ENCODE data around the gene PPM1B. TPM values are rescaled to one million over a fixed set of nuclear protein-coding genes. Genes with fewer than 3 reads are reported as not detected.
A peak's percentile ranks its signal among the peaks of the same experiment; 100 is the strongest.

PPM1B gene
- total and polyA plus RNA-seq, 2 of the 8 experiments (the other 6 are each of a cell fraction or from before 2014, with no cell fraction given), result 43.6 to 126 TPM

GRCh38 chr2:44178950-44179349, 10.3 kb downstream of the PPM1B start:
- H3K9ac ChIP-seq (replicated peaks in 1 of 4; ENCODE audit: extremely low read depth in 1 of 4, low read depth in 3 of 4, low read length in 3 of 4), result no peak overlapping the region
- H3K27ac ChIP-seq (ENCODE audit: low read depth, low read length), result no peak overlapping the region
- no peak overlapping the region for H2AFZ ChIP-seq (ENCODE audit: low read length)
- H2BK12ac ChIP-seq (ENCODE audit: low read depth, low read length), result no peak overlapping the region
- DNase-seq (ENCODE audit: low read depth in 1 of 2, low spot score in 2 of 2) (no peak), FAIRE-seq (no peak)
- H3K18ac ChIP-seq (ENCODE audit: extremely low read depth, low read length), result no peak overlapping the region
- no peak overlapping the region for H2BK120ac ChIP-seq (replicated peaks; ENCODE audit: low read depth, low read length)
- peaks cover 0 to 11% (median 6%) of the 10 kb centered on the region in 4 experiments; a peak in 3 of 7 replicates for H3K4me1 ChIP-seq (replicated peaks in 1 of 4; ENCODE audit: control insufficient read depth in 3 of 4, insufficient read depth in 4 of 4, low read length in 3 of 4)
- H3K36me3 ChIP-seq (ENCODE audit: control insufficient read depth in 2 of 4, insufficient read depth in 4 of 4, low read length in 3 of 4), result peaks cover 0 to 35% (median 12%) of the 10 kb centered on the region in 4 experiments; a peak in 2 of 8 replicates
- H4K8ac ChIP-seq (ENCODE audit: extremely low read depth, insufficient read depth, low read length), result no peak overlapping the region
- no peak overlapping the region for H2BK20ac ChIP-seq (ENCODE audit: low read length)
- no peak overlapping the region for H2AK5ac ChIP-seq (ENCODE audit: low read depth, low read length)
- no peak overlapping the region for H2BK15ac ChIP-seq (ENCODE audit: low read length)
- no peak overlapping the region for H4K5ac ChIP-seq (ENCODE audit: insufficient read length, low read depth, low read length)
- no peaks in the 10 kb centered on the region for H3K23me2 ChIP-seq (ENCODE audit: low read depth, low read length)
- H3K79me2 ChIP-seq (ENCODE audit: control insufficient read depth in 1 of 2, insufficient read depth in 2 of 2, low read length in 2 of 2), result peaks cover 60 to 100% of the 10 kb centered on the region in 2 experiments
- H2BK5ac ChIP-seq (ENCODE audit: low read depth, low read length), result no peak overlapping the region
- 0 out of 4 replicates have a peak overlapping the region, but pooled peaks of 1 of the 2 experiments have one; percentile 18 for H3K4me2 ChIP-seq (ENCODE audit: insufficient read depth in 1 of 2, low read depth in 2 of 2, low read length in 2 of 2)
- H3K56ac ChIP-seq (replicated peaks; ENCODE audit: insufficient read length, low read depth, low read length), result no peak overlapping the region
- CTCF ChIA-PET (ENCODE audit: partially characterized antibody), result interaction anchor here (1.1 kb wide), 1 partner anchor 168 kb away, joined by 3 read pairs; no protein-coding TSS in a partner anchor
- peak overlapping the region in 1 of 4 experiments; percentile 10; a peak in 1 of 8 replicates for H3K4me3 ChIP-seq (ENCODE audit: extremely low read depth in 1 of 4, insufficient read depth in 2 of 4, low read depth in 3 of 4, low read length in 4 of 4)
- no peaks in the 10 kb centered on the region for H3K79me1 ChIP-seq (ENCODE audit: low read depth, low read length)
- no peak overlapping the region for H4K91ac ChIP-seq (replicated peaks; ENCODE audit: insufficient read length, low read length)
- no peak overlapping the region for H3K23ac ChIP-seq (ENCODE audit: insufficient read length)
- TF ChIP-seq PHF8 (conservative IDR thresholded peaks at IDR 0.05; ENCODE audit: low read depth, low read length) (no peak), TCF12 (IDR thresholded peaks at IDR 0.05; ENCODE audit: low read depth, low read length) (0 out of 2 replicates have a peak, but pooled peaks have one; percentile 28)
- H3K14ac ChIP-seq (ENCODE audit: insufficient read length), result no peak overlapping the region
- no peaks in the 10 kb centered on the region for H3K27me3 ChIP-seq (replicated peaks in 1 of 4; ENCODE audit: control insufficient read depth in 3 of 4, extremely low read depth in 1 of 4, insufficient read depth in 3 of 4, low read length in 3 of 4)
- H3K4ac ChIP-seq (replicated peaks; ENCODE audit: insufficient read length, low read depth, low read length), result no peak overlapping the region
- peaks cover 0 to 7% of the 10 kb centered on the region in 2 experiments; a peak in 2 of 4 replicates for H3K9me3 ChIP-seq (ENCODE audit: insufficient read depth in 2 of 2, low read depth in 1 of 2, low read length in 1 of 2)
- POLR2A ChIA-PET (ENCODE audit: partially characterized antibody), result interaction anchor here (0.6 to 7.4 kb wide), 4 partner anchors 9 to 41 kb away, joined by 3 to 53 read pairs (median 4); partner anchors contain the start of gene PPM1B
- H4K20me1 ChIP-seq (replicated peaks in 1 of 2; ENCODE audit: control insufficient read depth in 1 of 2, insufficient read depth in 2 of 2, low read length in 2 of 2), result peaks cover 6 to 9% of the 10 kb centered on the region in 2 experiments
